GM18870 (cell line): ENCODE data around the gene GSTM5.
"Not testable (repeated sequence)": the region's sequence is repeated elsewhere in the genome, so short reads cannot be mapped to it uniquely, and the experiment has no call there.

Experiments
- ATAC-seq: cut with Tn5 transposase; IDR thresholded peaks from one replicate; pipeline ENCODE4 v1.9.1; 2021; ENCODE audit warnings: moderate library complexity; ENCODE audit not compliant: unreplicated experiment

GSTM5 gene

GRCh38 chr1:109760581-109761226 is 48.7 kb downstream of the GSTM5 start:
- ATAC-seq = no peak

- ATAC-seq = no peak
Observed at GRCh38 chr1:109761227-109762038, 49.4 kb downstream of the GSTM5 start.

GRCh38 chr1:109762039-109762585 is 50.1 kb downstream of the GSTM5 start:
- ATAC-seq = no peak

GRCh38 chr1:109762821-109763645 is 51.0 kb downstream of the GSTM5 start:
- no peak for ATAC-seq

- ATAC-seq = no peak
Observed at GRCh38 chr1:109763646-109764415, 51.8 kb downstream of the GSTM5 start, which contains the start of gene EPS8L3. Gene EPS8L3 (minus strand): TSS chr1:109763923. CDS start chr1:109761749, 2,174 bp downstream.

- ATAC-seq = no peak
Observed at GRCh38 chr1:109764561-109765482, 52.8 kb downstream of the GSTM5 start.

- ATAC-seq = no peak
Observed at GRCh38 chr1:109765483-109765815, 53.4 kb downstream of the GSTM5 start.

GRCh38 chr1:109765896-109766615 is 54.0 kb downstream of the GSTM5 start:
- ATAC-seq = no peak

- ATAC-seq = not testable (repeated sequence)
Observed at GRCh38 chr1:109766991-109767636, 55.1 kb downstream of the GSTM5 start.
